OCI-LY7 (cell line): Measurements from ENCODE around the gene GABRD. TPM values are rescaled to one million over a fixed set of nuclear protein-coding genes. Genes with fewer than 3 reads are reported as not detected.

ENCODE experiments used
- BruUV-seq: library from RNA; stranded (reverse); fragments of 400-500 nt; replicated peaks from 2 replicates; lab custom pipeline; 2021; lab: Mats Ljungman, UMichigan
- CTCF ChIA-PET: fragments of 300-600 bp; sonication (Branson Sonifier 250); formaldehyde crosslinking; loops from one replicate; lab custom pipeline; 2022; ENCODE audit warnings: antibody characterized with exemption; ENCODE audit not compliant: unreplicated experiment; lab: Charles Lee
- POLR2A ChIA-PET: fragments of 300-600 bp; sonication (Branson Sonifier 250); formaldehyde crosslinking; loops from one replicate; lab custom pipeline; 2022; ENCODE audit warnings: antibody characterized with exemption; lab: Charles Lee
- DNase-seq: peaks from one replicate; pipeline ENCODE4 v3.0.0-alpha.2; 2015; ENCODE audit warnings: low spot score
- H2AFZ ChIP-seq: fragments of 200-600 bp; sonication (generic), shearing (Covaris generic); 2 replicates; pipeline ENCODE4 v1.6.1; 2014; ENCODE audit warnings: mild to moderate bottlenecking, antibody characterized with exemption, low read length, moderate library complexity
- H3K27ac ChIP-seq: fragments of 200-600 bp; sonication (generic); 2 replicates; pipeline ENCODE4 v1.5.1; 2014; ENCODE audit warnings: mixed run types, low read depth, mild to moderate bottlenecking, moderate library complexity, low read length, inconsistent platforms; ENCODE audit not compliant: poor library complexity, severe bottlenecking
- H3K36me3 ChIP-seq: fragments of 200-600 bp; sonication (generic); 2 replicates; pipeline ENCODE4 v1.6.1; 2014; ENCODE audit warnings: mild to moderate bottlenecking, antibody characterized with exemption, low read length, moderate library complexity, mixed read lengths; ENCODE audit not compliant: insufficient read depth
- H3K4me1 ChIP-seq: fragments of 200-600 bp; sonication (generic); 2 replicates; pipeline ENCODE4 v1.5.1; 2014; ENCODE audit warnings: mild to moderate bottlenecking, low read length; ENCODE audit not compliant: insufficient read depth, poor library complexity, severe bottlenecking
- H3K4me2 ChIP-seq: fragments of 200-600 bp; sonication (generic); 2 replicates; pipeline ENCODE4 v1.6.1; 2014; ENCODE audit warnings: mild to moderate bottlenecking, low read length
- H3K4me3 ChIP-seq: fragments of 200-600 bp; sonication (generic); 2 replicates; pipeline ENCODE4 v1.5.1; 2014; ENCODE audit warnings: mild to moderate bottlenecking, low read depth, low read length; ENCODE audit not compliant: poor library complexity, severe bottlenecking
- H3K79me2 ChIP-seq: fragments of 200-600 bp; sonication (generic); 2 replicates; pipeline ENCODE4 v1.6.1; 2016; ENCODE audit warnings: low read depth, mild to moderate bottlenecking, low read length, moderate library complexity, mixed read lengths; ENCODE audit not compliant: insufficient read depth
- H3K9me2 ChIP-seq: fragments of 200-600 bp; sonication (generic); 2 replicates; pipeline ENCODE4 v1.6.1; 2016; ENCODE audit warnings: mild to moderate bottlenecking, low read length, mixed read lengths; ENCODE audit not compliant: insufficient read depth
- H3K9me3 ChIP-seq: fragments of 200-600 bp; sonication (generic); 2 replicates; pipeline ENCODE4 v1.6.1; 2014; ENCODE audit warnings: mild to moderate bottlenecking, mixed run types, low read length, mixed read lengths
- H4K20me1 ChIP-seq: fragments of 200-600 bp; sonication (generic); 2 replicates; pipeline ENCODE4 v1.6.1; 2014; ENCODE audit warnings: mild to moderate bottlenecking, antibody characterized with exemption, low read length, moderate library complexity, mixed read lengths; ENCODE audit not compliant: insufficient read depth
- CTCF ChIP-seq: fragments of 200-600 bp; sonication (generic); conservative IDR thresholded peaks from 2 replicates; pipeline ENCODE4 v1.5.1; 2014; ENCODE audit warnings: mild to moderate bottlenecking, antibody characterized with exemption, low read length, moderate library complexity, mixed read lengths
- EZH2phosphoT487 ChIP-seq: fragments of 200-600 bp; sonication (generic); IDR thresholded peaks from 2 replicates; pipeline ENCODE4 v1.6.1; 2018; ENCODE audit warnings: low read depth, borderline replicate concordance, mild to moderate bottlenecking, mixed run types, antibody characterized with exemption, low read length, moderate library complexity, mixed read lengths
- intact Hi-C: fragments of 100-400 bp; cut with micrococcal nuclease; formaldehyde crosslinking; loops from one replicate; pipeline ENCODE4 v1.10.0; 2022; ENCODE audit not compliant: unreplicated experiment
- total RNA-seq, 2 experiments: library from RNA; depleted of rRNA in 1 of 2; stranded (reverse); fragments of >200 nt in 1 of 2; shearing (Covaris generic) in 1 of 2; gene quantifications; 2 replicates each; pipeline ENCODE4 v1.2.3, GENCODE V29; 2014 to 2022

The GABRD gene
- total RNA-seq, 2 experiments from 2014 or later = not detected

- Histone ChIP-seq H3K9me3 (no peaks in the 10 kb centered on the region), H3K27ac (no peak overlapping the region), H3K36me3 (no peaks in the 10 kb centered on the region), H3K4me1 (no peaks in the 10 kb centered on the region), H3K4me3 (no peak overlapping the region), H3K79me2 (no peaks in the 10 kb centered on the region), H2AFZ (no peak overlapping the region), H4K20me1 (no peaks in the 10 kb centered on the region), H3K9me2 (no peaks in the 10 kb centered on the region), H3K4me2 (no peak overlapping the region)
- ChIA-PET CTCF (no interaction called here), POLR2A (no interaction called here)
- TF ChIP-seq CTCF (no peak), EZH2phosphoT487 (no peak)
- intact Hi-C loops = no loop called here
- no TSS peak for BruUV-seq
- no peak for DNase-seq
Measured at GRCh38 chr1:2023187-2023586, 4.0 kb downstream of the GABRD start.

GRCh38 chr1:2024451-2024850 is 5.3 kb downstream of the GABRD start:
- H3K27ac ChIP-seq = no peak overlapping the region
- no peaks in the 10 kb centered on the region for H3K79me2 ChIP-seq
- H4K20me1 ChIP-seq = no peaks in the 10 kb centered on the region
- H3K36me3 ChIP-seq = no peaks in the 10 kb centered on the region
- no peak overlapping the region for H3K4me2 ChIP-seq
- intact Hi-C loops = no loop called here
- no peaks in the 10 kb centered on the region for H3K9me3 ChIP-seq
- no peaks in the 10 kb centered on the region for H3K9me2 ChIP-seq
- no peak overlapping the region for H2AFZ ChIP-seq
- peaks cover 9% of the 10 kb centered on the region for H3K4me1 ChIP-seq
- CTCF ChIA-PET = no interaction called here
- POLR2A ChIA-PET = no interaction called here
- H3K4me3 ChIP-seq = no peak overlapping the region
- TF ChIP-seq CTCF (no peak), EZH2phosphoT487 (no peak)
- BruUV-seq = no TSS peak
- no peak for DNase-seq

GRCh38 chr1:2024887-2025286 is 5.7 kb downstream of the GABRD start:
- no TSS peak for BruUV-seq
- no peaks in the 10 kb centered on the region for H3K79me2 ChIP-seq
- ChIA-PET POLR2A (no interaction called here), CTCF (no interaction called here)
- no peak for TF ChIP-seq CTCF
- no peak for TF ChIP-seq EZH2phosphoT487
- no peak overlapping the region for H3K4me2 ChIP-seq
- no peaks in the 10 kb centered on the region for H3K9me3 ChIP-seq
- no peak overlapping the region for H2AFZ ChIP-seq
- no peak overlapping the region for H3K4me3 ChIP-seq
- H3K36me3 ChIP-seq = no peaks in the 10 kb centered on the region
- no peak overlapping the region for H3K27ac ChIP-seq
- DNase-seq = no peak
- H3K9me2 ChIP-seq = no peaks in the 10 kb centered on the region
- intact Hi-C loops = no loop called here
- no peaks in the 10 kb centered on the region for H4K20me1 ChIP-seq
- H3K4me1 ChIP-seq = peaks cover 9% of the 10 kb centered on the region
